GM21619 (cell line): ENCODE results near the gene HMG20A.

Experiments used
- ATAC-seq: cut with Tn5 transposase; IDR thresholded peaks from one replicate; pipeline ENCODE4 v1.9.1; 2021; ENCODE audit not compliant: unreplicated experiment

Gene HMG20A

DNA sequence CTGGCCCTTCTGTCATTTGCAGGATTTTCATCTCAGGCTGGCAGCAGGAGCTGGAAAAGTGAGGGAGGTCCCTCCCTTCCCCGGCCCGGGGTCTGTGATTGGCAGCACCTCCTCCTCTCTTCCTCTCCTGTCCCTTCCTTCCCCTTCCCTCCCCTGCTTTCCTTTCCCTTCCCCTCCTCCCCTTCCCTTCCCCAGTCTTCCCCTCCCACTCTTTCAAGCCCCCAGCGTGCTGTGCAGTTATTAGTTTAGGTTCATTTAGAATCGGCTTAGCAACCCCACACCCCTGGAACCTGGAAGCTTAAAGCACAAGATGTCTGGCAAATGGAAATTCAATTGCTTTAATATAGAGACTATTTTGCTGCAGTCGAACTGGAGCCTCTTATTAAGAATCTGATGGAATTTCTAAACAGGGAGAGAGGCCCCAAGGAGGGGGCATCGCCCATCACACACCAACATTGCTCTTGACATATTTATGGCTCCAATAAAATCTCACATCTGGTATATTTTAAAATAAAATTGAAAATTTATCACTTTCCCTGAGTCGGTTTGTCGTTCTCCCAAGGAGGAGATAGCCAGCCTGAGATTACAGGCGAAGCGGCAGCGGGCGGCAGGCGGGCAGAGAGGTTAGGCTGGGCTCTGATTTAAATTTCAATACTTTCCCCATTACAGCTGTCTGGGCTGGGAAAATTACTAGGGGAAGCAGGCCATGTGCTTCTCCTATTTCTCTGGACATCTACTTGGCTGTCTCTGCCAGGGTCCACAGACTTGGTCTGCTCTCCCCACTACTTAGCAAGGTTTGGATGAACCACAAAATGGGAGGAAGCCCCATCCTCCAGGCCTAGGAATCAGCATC lies 113.1 kb downstream of the HMG20A start:
- no peak for ATAC-seq
